Sigmoid colon (tissue), 4 donors: ENCODE results near the gene KLF15.

ENCODE experiments used
- CTCF ChIP-seq, 4 experiments: fragments of 450-650 bp in 3 of 4; fragments of 200-600 bp in 1 of 4; IDR thresholded peaks; one replicate each; pipeline ENCODE4 v1.5.1; 2016 to 2019; ENCODE audit warnings: antibody characterized with exemption in 4 of 4, mild to moderate bottlenecking in 3 of 4, moderate library complexity in 2 of 4
- EP300 ChIP-seq, 4 donors: sonication (generic); formaldehyde crosslinking; IDR thresholded peaks; one replicate each; pipeline ENCODE4 v1.6.1; 2017; ENCODE audit warnings: antibody characterized with exemption in 4 of 4
- POLR2A ChIP-seq, 2 donors: fragments of 450-650 bp; IDR thresholded peaks; one replicate each; pipeline ENCODE4 v1.6.1; 2016; ENCODE audit warnings: antibody characterized with exemption in 2 of 2, mild to moderate bottlenecking in 2 of 2, moderate library complexity in 2 of 2
- POLR2AphosphoS5 ChIP-seq, 4 donors: sonication (generic); formaldehyde crosslinking; IDR thresholded peaks; one replicate each; pipeline ENCODE4 v1.6.1; 2017; ENCODE audit warnings: antibody characterized with exemption in 4 of 4

GRCh38 chr3:126351771-126352475 is 5.3 kb downstream of the KLF15 start:
- TF ChIP-seq POLR2A (IDR thresholded peaks at IDR 0.05) (no peak), CTCF (IDR thresholded peaks at IDR 0.05) (no peak), EP300 (IDR thresholded peaks at IDR 0.05) (no peak), POLR2AphosphoS5 (IDR thresholded peaks at IDR 0.05) (no peak)
